Keratinocyte (primary cell): ENCODE results near the gene G6PC3.

Source experiments
- EZH2 ChIP-seq: IDR thresholded peaks from one replicate; pipeline ENCODE4 v1.6.1; 2012; ENCODE audit warnings: inconsistent platforms, mild to moderate bottlenecking, low read length, moderate library complexity
- TF ChIP-seq, protein P1 (sequence below), 3 experiments: IDR thresholded peaks in 1 of 3; conservative IDR thresholded peaks in 1 of 3; optimal IDR thresholded peaks in 1 of 3; 2 replicates in 2 of 3; 3 replicates in 1 of 3; pipeline versions ENCODE3 to v1.5.1; 2011; ENCODE audit warnings: low read length in 3 of 3, mild to moderate bottlenecking in 3 of 3, moderate library complexity in 2 of 3, control low read depth in 1 of 3, inconsistent platforms in 1 of 3; ENCODE audit not compliant: insufficient read depth in 2 of 3; ENCODE audit errors: extremely low read depth in 1 of 3

- TF ChIP-seq EZH2 = no peak
- TF ChIP-seq, protein P1, sequence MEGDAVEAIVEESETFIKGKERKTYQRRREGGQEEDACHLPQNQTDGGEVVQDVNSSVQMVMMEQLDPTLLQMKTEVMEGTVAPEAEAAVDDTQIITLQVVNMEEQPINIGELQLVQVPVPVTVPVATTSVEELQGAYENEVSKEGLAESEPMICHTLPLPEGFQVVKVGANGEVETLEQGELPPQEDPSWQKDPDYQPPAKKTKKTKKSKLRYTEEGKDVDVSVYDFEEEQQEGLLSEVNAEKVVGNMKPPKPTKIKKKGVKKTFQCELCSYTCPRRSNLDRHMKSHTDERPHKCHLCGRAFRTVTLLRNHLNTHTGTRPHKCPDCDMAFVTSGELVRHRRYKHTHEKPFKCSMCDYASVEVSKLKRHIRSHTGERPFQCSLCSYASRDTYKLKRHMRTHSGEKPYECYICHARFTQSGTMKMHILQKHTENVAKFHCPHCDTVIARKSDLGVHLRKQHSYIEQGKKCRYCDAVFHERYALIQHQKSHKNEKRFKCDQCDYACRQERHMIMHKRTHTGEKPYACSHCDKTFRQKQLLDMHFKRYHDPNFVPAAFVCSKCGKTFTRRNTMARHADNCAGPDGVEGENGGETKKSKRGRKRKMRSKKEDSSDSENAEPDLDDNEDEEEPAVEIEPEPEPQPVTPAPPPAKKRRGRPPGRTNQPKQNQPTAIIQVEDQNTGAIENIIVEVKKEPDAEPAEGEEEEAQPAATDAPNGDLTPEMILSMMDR (optimal IDR thresholded peaks at IDR 0.05 in 1 of 3, IDR thresholded peaks at IDR 0.05 in 1 of 3, conservative IDR thresholded peaks at IDR 0.05 in 1 of 3; ENCODE audit: extremely low read depth in 1 of 3, insufficient read depth in 2 of 3, low read length in 3 of 3) = no peak
These were observed 48.3 kb upstream of the G6PC3 start for GRCh38 chr17:44022246-44022645.
